Measurements from ENCODE around the gene CEP295NL. TPM values are rescaled to one million over a fixed set of nuclear protein-coding genes. Genes with fewer than 3 reads are reported as not detected.

The CEP295NL gene
- total RNA-seq, 1 experiment from 2014 or later, result 1.8 TPM

DNA sequence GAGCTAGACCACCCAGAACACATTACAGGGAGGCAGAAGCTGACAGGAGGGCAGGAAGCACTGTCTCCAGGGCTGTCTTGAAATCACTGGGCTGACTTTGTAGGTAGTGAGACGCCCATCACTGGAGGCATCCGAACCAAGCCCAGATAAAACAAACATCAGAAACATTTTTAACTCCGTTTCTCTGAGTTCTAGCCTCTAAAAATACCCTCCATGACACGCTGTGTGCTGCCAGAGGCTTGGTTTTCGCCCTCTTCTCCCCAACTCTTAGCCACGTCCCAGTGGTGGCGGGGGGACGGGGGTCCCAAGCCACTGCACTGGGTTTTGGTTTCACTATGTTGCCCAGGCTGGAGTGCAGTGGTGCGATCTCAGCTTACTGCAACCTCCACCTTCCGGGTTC lies 1.2 kb downstream of the CEP295NL start:
- DNase-seq (no peak), ATAC-seq (no peak)
- no TSS peak for BruUV-seq (replicated peaks)
- no peak overlapping the region for H3K27ac ChIP-seq (ENCODE audit: low read length)
- H3K4me1 ChIP-seq (ENCODE audit: insufficient read depth, low read length), result no peaks in the 10 kb centered on the region
- H3K9ac ChIP-seq (ENCODE audit: low read length), result no peak overlapping the region
- intact Hi-C loops (cut with micrococcal nuclease), result no loop called here
- POLR2A ChIA-PET (ENCODE audit: unreplicated experiment), result interaction anchor here (0.5 kb wide), 1 partner anchor 85 kb away, joined by 3 read pairs; no protein-coding TSS in a partner anchor
- no peaks in the 10 kb centered on the region; the same call in 1 of the 2 replicates for H3K36me3 ChIP-seq (ENCODE audit: low read depth, low read length)
- no peaks in the 10 kb centered on the region for H3K27me3 ChIP-seq (ENCODE audit: low read length)
- no peaks in the 10 kb centered on the region for H3F3A ChIP-seq (ENCODE audit: low read length, unreplicated experiment)
- no peak overlapping the region for H3K4me3 ChIP-seq (ENCODE audit: low read length)
- H4K20me1 ChIP-seq (ENCODE audit: low read length), result no peaks in the 10 kb centered on the region
- peaks cover 1% of the 10 kb centered on the region; the same call in 1 of the 2 replicates for H3K79me2 ChIP-seq (ENCODE audit: low read length)
- CTCF ChIA-PET, result no interaction called here
- H3K4me2 ChIP-seq (ENCODE audit: low read length), result no peak overlapping the region
- H2AFZ ChIP-seq (ENCODE audit: low read length), result no peak overlapping the region
- H3K9me2 ChIP-seq (replicated peaks; ENCODE audit: low read length), result no peaks in the 10 kb centered on the region
- no peaks in the 10 kb centered on the region for H3K9me3 ChIP-seq (ENCODE audit: low read length)
- TF ChIP-seq EZH2phosphoT487 (IDR thresholded peaks at IDR 0.05; ENCODE audit: borderline replicate concordance, low read length) (no peak), EZH2 (IDR thresholded peaks at IDR 0.05; ENCODE audit: low read length, unreplicated experiment) (no peak)
- TF ChIP-seq, protein P1, sequence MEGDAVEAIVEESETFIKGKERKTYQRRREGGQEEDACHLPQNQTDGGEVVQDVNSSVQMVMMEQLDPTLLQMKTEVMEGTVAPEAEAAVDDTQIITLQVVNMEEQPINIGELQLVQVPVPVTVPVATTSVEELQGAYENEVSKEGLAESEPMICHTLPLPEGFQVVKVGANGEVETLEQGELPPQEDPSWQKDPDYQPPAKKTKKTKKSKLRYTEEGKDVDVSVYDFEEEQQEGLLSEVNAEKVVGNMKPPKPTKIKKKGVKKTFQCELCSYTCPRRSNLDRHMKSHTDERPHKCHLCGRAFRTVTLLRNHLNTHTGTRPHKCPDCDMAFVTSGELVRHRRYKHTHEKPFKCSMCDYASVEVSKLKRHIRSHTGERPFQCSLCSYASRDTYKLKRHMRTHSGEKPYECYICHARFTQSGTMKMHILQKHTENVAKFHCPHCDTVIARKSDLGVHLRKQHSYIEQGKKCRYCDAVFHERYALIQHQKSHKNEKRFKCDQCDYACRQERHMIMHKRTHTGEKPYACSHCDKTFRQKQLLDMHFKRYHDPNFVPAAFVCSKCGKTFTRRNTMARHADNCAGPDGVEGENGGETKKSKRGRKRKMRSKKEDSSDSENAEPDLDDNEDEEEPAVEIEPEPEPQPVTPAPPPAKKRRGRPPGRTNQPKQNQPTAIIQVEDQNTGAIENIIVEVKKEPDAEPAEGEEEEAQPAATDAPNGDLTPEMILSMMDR (conservative IDR thresholded peaks at IDR 0.05; ENCODE audit: low read depth, low read length), result no peak

DNA sequence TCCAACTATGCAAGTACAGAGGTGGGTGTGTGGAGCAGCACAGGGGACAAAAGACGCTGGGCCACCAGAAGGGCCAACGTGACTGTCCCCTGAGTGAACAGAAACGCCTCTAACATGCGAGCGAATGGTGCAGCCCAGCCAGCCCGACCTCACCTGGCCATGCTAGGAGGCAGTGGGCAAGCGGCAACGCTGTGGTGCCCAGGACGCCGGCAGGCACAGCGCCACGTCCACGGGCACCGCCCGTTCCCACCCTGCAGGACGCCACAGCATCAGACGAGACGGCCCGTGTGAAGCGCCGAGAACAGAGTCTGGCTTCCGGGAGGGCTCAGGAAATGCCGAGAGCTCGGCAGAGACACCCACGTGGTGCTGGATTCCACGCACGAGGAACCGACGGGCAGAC lies 2.2 kb downstream of the CEP295NL start:
- no peaks in the 10 kb centered on the region for H3K9me3 ChIP-seq (ENCODE audit: low read length)
- ChIA-PET CTCF (no interaction called here), POLR2A (ENCODE audit: unreplicated experiment) (no interaction called here)
- BruUV-seq (replicated peaks), result no TSS peak
- H3K4me1 ChIP-seq (ENCODE audit: insufficient read depth, low read length), result no peaks in the 10 kb centered on the region
- no peaks in the 10 kb centered on the region; the same call in 1 of the 2 replicates for H3K36me3 ChIP-seq (ENCODE audit: low read depth, low read length)
- no peak overlapping the region for H2AFZ ChIP-seq (ENCODE audit: low read length)
- H3K79me2 ChIP-seq (ENCODE audit: low read length), result no peaks in the 10 kb centered on the region
- H3K9me2 ChIP-seq (replicated peaks; ENCODE audit: low read length), result no peaks in the 10 kb centered on the region
- TF ChIP-seq, protein P1 (conservative IDR thresholded peaks at IDR 0.05; ENCODE audit: low read depth, low read length), result no peak
- TF ChIP-seq EZH2phosphoT487 (IDR thresholded peaks at IDR 0.05; ENCODE audit: borderline replicate concordance, low read length) (no peak), EZH2 (IDR thresholded peaks at IDR 0.05; ENCODE audit: low read length, unreplicated experiment) (no peak)
- intact Hi-C loops (cut with micrococcal nuclease), result no loop called here
- no peak for ATAC-seq
- no peaks in the 10 kb centered on the region for H3F3A ChIP-seq (ENCODE audit: low read length, unreplicated experiment)
- no peaks in the 10 kb centered on the region for H4K20me1 ChIP-seq (ENCODE audit: low read length)
- no peak for DNase-seq
- no peak overlapping the region for H3K4me3 ChIP-seq (ENCODE audit: low read length)
- H3K27me3 ChIP-seq (ENCODE audit: low read length), result no peaks in the 10 kb centered on the region
- no peak overlapping the region for H3K9ac ChIP-seq (ENCODE audit: low read length)
- no peak overlapping the region for H3K4me2 ChIP-seq (ENCODE audit: low read length)
- no peak overlapping the region for H3K27ac ChIP-seq (ENCODE audit: low read length)

DNA sequence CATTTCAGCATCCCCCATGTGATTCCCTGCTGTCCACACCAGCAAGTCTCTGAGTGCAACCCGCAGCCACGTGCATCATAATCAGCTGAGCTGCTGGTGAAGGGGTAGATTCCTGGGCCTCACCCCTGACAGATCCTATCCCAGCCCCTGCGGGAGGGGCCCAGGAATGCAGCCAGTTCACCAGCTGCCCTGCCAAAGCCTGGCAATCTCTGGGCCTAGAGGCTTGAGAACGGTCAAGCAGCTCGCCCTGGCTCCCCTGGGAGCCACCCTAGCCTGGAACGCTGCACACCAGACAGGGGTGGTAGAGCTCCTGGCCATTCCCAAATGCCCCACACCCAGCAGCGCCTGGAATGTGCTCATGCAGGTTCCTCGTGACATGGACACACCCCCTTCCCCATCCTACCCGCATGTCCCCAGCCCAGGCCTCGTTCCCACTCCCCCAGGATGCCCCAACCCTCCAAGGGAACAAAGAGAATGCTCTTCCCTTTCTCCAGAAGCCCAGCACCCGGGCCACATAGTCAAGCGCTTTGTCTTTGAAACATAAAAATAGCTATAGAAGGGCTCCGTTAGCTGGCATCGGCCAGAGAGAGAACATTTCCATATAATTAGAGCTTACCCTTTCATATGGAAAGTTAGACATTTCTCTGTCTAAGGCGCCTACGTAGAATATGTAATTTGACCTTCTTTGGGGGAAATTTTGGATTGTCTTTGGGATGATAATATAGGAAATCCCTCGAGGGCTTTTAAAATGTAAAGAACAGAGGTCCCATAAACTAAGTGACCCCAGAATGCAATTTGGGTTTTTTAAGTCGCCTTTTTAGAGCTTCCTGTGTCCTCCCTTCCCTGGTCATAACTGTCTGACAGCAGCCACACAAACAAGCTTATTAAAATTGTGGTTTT lies 3.4 kb downstream of the CEP295NL start:
- Histone ChIP-seq H3K9me2 (replicated peaks; ENCODE audit: low read length) (no peaks in the 10 kb centered on the region), H3K9ac (ENCODE audit: low read length) (no peak overlapping the region), H3K27ac (ENCODE audit: low read length) (no peak overlapping the region), H3K27me3 (ENCODE audit: low read length) (no peaks in the 10 kb centered on the region), H3K36me3 (ENCODE audit: low read depth, low read length) (no peaks in the 10 kb centered on the region; the same call in 1 of the 2 replicates), H3K79me2 (ENCODE audit: low read length) (no peaks in the 10 kb centered on the region), H3F3A (ENCODE audit: low read length, unreplicated experiment) (no peaks in the 10 kb centered on the region), H3K9me3 (ENCODE audit: low read length) (no peaks in the 10 kb centered on the region), H3K4me2 (ENCODE audit: low read length) (no peak overlapping the region), H4K20me1 (ENCODE audit: low read length) (no peaks in the 10 kb centered on the region), H2AFZ (ENCODE audit: low read length) (no peak overlapping the region), H3K4me1 (ENCODE audit: insufficient read depth, low read length) (no peaks in the 10 kb centered on the region), H3K4me3 (ENCODE audit: low read length) (no peak overlapping the region)
- ChIA-PET CTCF (interaction anchor here (0.5 kb wide), 1 partner anchor 60 kb away, joined by 5 read pairs; no protein-coding TSS in a partner anchor), POLR2A (ENCODE audit: unreplicated experiment) (no interaction called here)
- no peak for ATAC-seq
- no TSS peak for BruUV-seq (replicated peaks)
- DNase-seq, result no peak
- TF ChIP-seq, protein P1 (conservative IDR thresholded peaks at IDR 0.05; ENCODE audit: low read depth, low read length), result no peak
- TF ChIP-seq EZH2 (IDR thresholded peaks at IDR 0.05; ENCODE audit: low read length, unreplicated experiment), result no peak
- TF ChIP-seq EZH2phosphoT487 (IDR thresholded peaks at IDR 0.05; ENCODE audit: borderline replicate concordance, low read length), result no peak
- intact Hi-C loops (cut with micrococcal nuclease), result no loop called here
